CD8-positive, alpha-beta memory T cell (primary cell): ENCODE measurements around the gene CYBB. TPM values are rescaled to one million over a fixed set of nuclear protein-coding genes. Genes with fewer than 3 reads are reported as not detected.
A peak's percentile ranks its signal among the peaks of the same experiment; 100 is the strongest.

ENCODE experiments used
- CTCF ChIA-PET: fragments of 350-600 bp; sonication (Branson Sonifier 250); formaldehyde crosslinking; loops from one replicate; lab custom pipeline; 2021; ENCODE audit warnings: antibody characterized with exemption; lab: Charles Lee
- POLR2A ChIA-PET: fragments of 350-600 bp; sonication (Branson Sonifier 250); formaldehyde crosslinking; loops from one replicate; lab custom pipeline; 2021; ENCODE audit warnings: antibody characterized with exemption; lab: Charles Lee
- DNase-seq, 5 donors: peaks; one replicate each; pipeline versions ENCODE4 v3.0.0 to v3.0.0-alpha.2; 2020 to 2022; ENCODE audit warnings: mixed read lengths in 1 of 5
- H3K27ac ChIP-seq: one replicate; pipeline ENCODE4 v1.7.0; 2013; ENCODE audit warnings: low read depth, mild to moderate bottlenecking, low read length, moderate library complexity
- H3K27me3 ChIP-seq: 2 replicates; pipeline ENCODE4 v1.7.0; 2013; ENCODE audit warnings: low read length, mild to moderate bottlenecking; ENCODE audit not compliant: insufficient read depth, poor library complexity, severe bottlenecking
- H3K36me3 ChIP-seq: 2 replicates; pipeline ENCODE4 v1.7.0; 2013; ENCODE audit warnings: mild to moderate bottlenecking, low read length, moderate library complexity; ENCODE audit not compliant: insufficient read depth
- H3K4me1 ChIP-seq: 2 replicates; pipeline ENCODE4 v1.7.0; 2013; ENCODE audit warnings: mild to moderate bottlenecking, low read length, moderate library complexity; ENCODE audit not compliant: insufficient read depth
- H3K4me3 ChIP-seq: 2 replicates; pipeline ENCODE4 v1.7.0; 2013; ENCODE audit warnings: mild to moderate bottlenecking, low read length
- H3K9me3 ChIP-seq: 2 replicates; pipeline ENCODE4 v1.7.0; 2013; ENCODE audit warnings: mild to moderate bottlenecking, low read length
- H3K27ac Mint-ChIP-seq, 8 donors: one replicate each; pipeline ENCODE4 v1.8.0; 2020 to 2021; ENCODE audit warnings: mixed read lengths in 8 of 8, mild to moderate bottlenecking in 6 of 8, inconsistent platforms in 3 of 8, moderate library complexity in 3 of 8
- H3K27me3 Mint-ChIP-seq, 2 donors: one replicate each; pipeline ENCODE4 v1.8.0; 2020 to 2021; ENCODE audit warnings: mixed read lengths in 2 of 2, mild to moderate bottlenecking in 1 of 2, moderate library complexity in 1 of 2
- H3K36me3 Mint-ChIP-seq, 3 donors: one replicate each; pipeline ENCODE4 v1.8.0; 2020 to 2021; ENCODE audit warnings: mixed read lengths in 3 of 3, inconsistent platforms in 1 of 3, mild to moderate bottlenecking in 1 of 3
- H3K4me1 Mint-ChIP-seq, 3 donors: one replicate each; pipeline ENCODE4 v1.8.0; 2020 to 2021; ENCODE audit warnings: mixed read lengths in 3 of 3, inconsistent platforms in 1 of 3, mild to moderate bottlenecking in 1 of 3
- H3K4me3 Mint-ChIP-seq, 7 donors: one replicate each; pipeline ENCODE4 v1.8.0; 2020 to 2021; ENCODE audit warnings: mixed read lengths in 7 of 7, mild to moderate bottlenecking in 6 of 7, moderate library complexity in 4 of 7, inconsistent platforms in 2 of 7
- H3K9me3 Mint-ChIP-seq, 5 donors: one replicate each; pipeline ENCODE4 v1.8.0; 2020 to 2022; ENCODE audit warnings: mixed read lengths in 5 of 5, mild to moderate bottlenecking in 3 of 5, moderate library complexity in 2 of 5, inconsistent platforms in 1 of 5
- polyA plus RNA-seq: library from polyadenylated mRNA; unstranded; fragments of 300-500 nt; fragmentation: Illumina TruSeq; gene quantifications from one replicate; pipeline ENCODE4 v1.2.3, GENCODE V29; 2021
- total RNA-seq, 2 experiments: library from RNA; stranded (reverse); gene quantifications; one replicate each; pipeline ENCODE4 v1.2.3, GENCODE V29; 2021

Gene CYBB
- total and polyA plus RNA-seq, 3 experiments from 2014 or later: 3.0 to 3.7 TPM; not detected in 1

GRCh38 chrX:37786624-37787422, 7.0 kb downstream of the CYBB start:
- Histone ChIP-seq H3K27ac (peak overlapping the region; percentile 24), H3K4me3 (no peak overlapping the region), H3K4me1 (peaks cover 33% of the 10 kb centered on the region), H3K27me3 (no peaks in the 10 kb centered on the region), H3K36me3 (no peaks in the 10 kb centered on the region), H3K9me3 (no peaks in the 10 kb centered on the region)
- H3K9me3 Mint-ChIP-seq: peaks cover 0 to 2% (median 0%) of the 10 kb centered on the region in 5 donors
- DNase-seq: no peak
- H3K36me3 Mint-ChIP-seq: no peaks in the 10 kb centered on the region
- ChIA-PET CTCF (interaction anchor here (2.1 kb wide), 1 partner anchor 38 kb away, joined by 4 read pairs; no protein-coding TSS in a partner anchor), POLR2A (no interaction called here)
- peaks cover 0 to 2% of the 10 kb centered on the region in 2 donors for H3K27me3 Mint-ChIP-seq
- peaks cover 30 to 37% (median 35%) of the 10 kb centered on the region in 3 donors for H3K4me1 Mint-ChIP-seq
- H3K4me3 Mint-ChIP-seq: peak overlapping the region in 4 of 7 donors; percentile 6 to 51 (median 23)
- peak overlapping the region; percentile 21 to 90 (median 71) for H3K27ac Mint-ChIP-seq

GRCh38 chrX:37787423-37787869, 7.6 kb downstream of the CYBB start:
- Mint-ChIP-seq H3K36me3 (no peaks in the 10 kb centered on the region), H3K4me3 (peak overlapping the region in 2 of 7 donors; percentile 3 to 10), H3K9me3 (peaks cover 0 to 2% (median 0%) of the 10 kb centered on the region in 5 donors), H3K4me1 (peaks cover 30 to 37% (median 35%) of the 10 kb centered on the region in 3 donors), H3K27ac (peak overlapping the region in 3 of 8 donors; percentile 2 to 81 (median 43)), H3K27me3 (peaks cover 0 to 2% of the 10 kb centered on the region in 2 donors)
- Histone ChIP-seq H3K27ac (no peak overlapping the region), H3K27me3 (no peaks in the 10 kb centered on the region), H3K9me3 (no peaks in the 10 kb centered on the region), H3K36me3 (no peaks in the 10 kb centered on the region), H3K4me1 (peaks cover 33% of the 10 kb centered on the region), H3K4me3 (no peak overlapping the region)
- ChIA-PET POLR2A (no interaction called here), CTCF (interaction anchor here (2.1 kb wide), 1 partner anchor 38 kb away, joined by 4 read pairs; no protein-coding TSS in a partner anchor)
- no peak for DNase-seq

GRCh38 chrX:37796310-37796709, 16.5 kb downstream of the CYBB start:
- POLR2A ChIA-PET: no interaction called here
- peaks cover 0 to 3% of the 10 kb centered on the region in 2 donors for H3K27me3 Mint-ChIP-seq
- DNase-seq: no peak
- H3K4me1 Mint-ChIP-seq: peaks cover 0 to 11% (median 3%) of the 10 kb centered on the region in 3 donors
- H3K9me3 ChIP-seq: no peaks in the 10 kb centered on the region
- no peaks in the 10 kb centered on the region for H3K36me3 Mint-ChIP-seq
- no peaks in the 10 kb centered on the region for H3K36me3 ChIP-seq
- peaks cover 11% of the 10 kb centered on the region for H3K4me1 ChIP-seq
- H3K27ac Mint-ChIP-seq: no peak overlapping the region
- no peak overlapping the region for H3K27ac ChIP-seq
- no peaks in the 10 kb centered on the region for H3K27me3 ChIP-seq
- CTCF ChIA-PET: no interaction called here
- no peak overlapping the region for H3K4me3 ChIP-seq
- H3K9me3 Mint-ChIP-seq: no peaks in the 10 kb centered on the region
- H3K4me3 Mint-ChIP-seq: no peak overlapping the region

GRCh38 chrX:37796805-37797204, 16.9 kb downstream of the CYBB start:
- Mint-ChIP-seq H3K27ac (peak overlapping the region in 2 of 8 donors; percentile 43 to 58), H3K36me3 (no peaks in the 10 kb centered on the region), H3K4me1 (peaks cover 0 to 11% (median 3%) of the 10 kb centered on the region in 3 donors), H3K27me3 (peaks cover 0 to 4% of the 10 kb centered on the region in 2 donors), H3K4me3 (no peak overlapping the region), H3K9me3 (no peaks in the 10 kb centered on the region)
- peaks cover 11% of the 10 kb centered on the region for H3K4me1 ChIP-seq
- ChIA-PET POLR2A (no interaction called here), CTCF (no interaction called here)
- no peak overlapping the region for H3K27ac ChIP-seq
- H3K9me3 ChIP-seq: no peaks in the 10 kb centered on the region
- no peaks in the 10 kb centered on the region for H3K36me3 ChIP-seq
- H3K4me3 ChIP-seq: no peak overlapping the region
- H3K27me3 ChIP-seq: no peaks in the 10 kb centered on the region
- DNase-seq: no peak

GRCh38 chrX:37799936-37800335, 20.1 kb downstream of the CYBB start:
- H3K36me3 Mint-ChIP-seq: no peaks in the 10 kb centered on the region
- peaks cover 0 to 11% (median 3%) of the 10 kb centered on the region in 3 donors for H3K4me1 Mint-ChIP-seq
- no peak overlapping the region for H3K27ac Mint-ChIP-seq
- Histone ChIP-seq H3K9me3 (no peaks in the 10 kb centered on the region), H3K4me1 (peaks cover 11% of the 10 kb centered on the region), H3K27ac (no peak overlapping the region), H3K36me3 (no peaks in the 10 kb centered on the region), H3K4me3 (no peak overlapping the region), H3K27me3 (no peaks in the 10 kb centered on the region)
- no peak for DNase-seq
- H3K4me3 Mint-ChIP-seq: no peak overlapping the region
- no peaks in the 10 kb centered on the region for H3K9me3 Mint-ChIP-seq
- peaks cover 0 to 5% of the 10 kb centered on the region in 2 donors for H3K27me3 Mint-ChIP-seq
- POLR2A ChIA-PET: no interaction called here
- CTCF ChIA-PET: no interaction called here

- POLR2A ChIA-PET: no interaction called here
- no peaks in the 10 kb centered on the region for H3K9me3 Mint-ChIP-seq
Measured at GRCh38 chrX:37800717-37801116, 20.9 kb downstream of the CYBB start.

GRCh38 chrX:37802028-37802427, 22.2 kb downstream of the CYBB start:
- no peaks in the 10 kb centered on the region for H3K9me3 ChIP-seq
- H3K4me1 ChIP-seq: peaks cover 4% of the 10 kb centered on the region
- no peak for DNase-seq
- no peak overlapping the region for H3K27ac Mint-ChIP-seq
- H3K4me3 Mint-ChIP-seq: no peak overlapping the region
- CTCF ChIA-PET: no interaction called here
- POLR2A ChIA-PET: no interaction called here
- H3K36me3 Mint-ChIP-seq: no peaks in the 10 kb centered on the region
- H3K27ac ChIP-seq: no peak overlapping the region
- no peaks in the 10 kb centered on the region for H3K36me3 ChIP-seq
- no peak overlapping the region for H3K4me3 ChIP-seq
- H3K27me3 ChIP-seq: no peaks in the 10 kb centered on the region
- H3K9me3 Mint-ChIP-seq: no peaks in the 10 kb centered on the region
- H3K4me1 Mint-ChIP-seq: peaks cover 0 to under 1% (median 0%) of the 10 kb centered on the region in 3 donors
- H3K27me3 Mint-ChIP-seq: peaks cover 0 to 6% of the 10 kb centered on the region in 2 donors

More at GRCh38 chrX:37800717-37801116, 20.9 kb downstream of the CYBB start:
- Mint-ChIP-seq H3K36me3 (no peaks in the 10 kb centered on the region), H3K4me3 (no peak overlapping the region), H3K4me1 (peaks cover 0 to 11% (median 3%) of the 10 kb centered on the region in 3 donors), H3K27me3 (peaks cover 0 to 5% of the 10 kb centered on the region in 2 donors), H3K27ac (no peak overlapping the region)
- H3K9me3 ChIP-seq: no peaks in the 10 kb centered on the region
- no peaks in the 10 kb centered on the region for H3K36me3 ChIP-seq
- CTCF ChIA-PET: no interaction called here
- no peak overlapping the region for H3K27ac ChIP-seq
- H3K27me3 ChIP-seq: no peaks in the 10 kb centered on the region
- DNase-seq: no peak
- no peak overlapping the region for H3K4me3 ChIP-seq
- peaks cover 11% of the 10 kb centered on the region for H3K4me1 ChIP-seq

- no peaks in the 10 kb centered on the region for H3K4me1 Mint-ChIP-seq
- H3K27ac ChIP-seq: no peak overlapping the region
- no peaks in the 10 kb centered on the region for H3K9me3 Mint-ChIP-seq
- no peaks in the 10 kb centered on the region for H3K36me3 Mint-ChIP-seq
- no peak overlapping the region for H3K4me3 ChIP-seq
- H3K36me3 ChIP-seq: no peaks in the 10 kb centered on the region
- no peak overlapping the region for H3K27ac Mint-ChIP-seq
- DNase-seq: no peak
- H3K4me3 Mint-ChIP-seq: no peak overlapping the region
- ChIA-PET CTCF (no interaction called here), POLR2A (no interaction called here)
- no peaks in the 10 kb centered on the region for H3K9me3 ChIP-seq
- peaks cover 0 to 7% of the 10 kb centered on the region in 2 donors for H3K27me3 Mint-ChIP-seq
- no peaks in the 10 kb centered on the region for H3K4me1 ChIP-seq
- H3K27me3 ChIP-seq: no peaks in the 10 kb centered on the region
Measured at GRCh38 chrX:37803057-37803456, 23.2 kb downstream of the CYBB start.
